CD4-positive, alpha-beta T cell treated with Interleukin-21 for 1 hour (primary cell): Measurements from ENCODE around the gene SPATC1L.
"Not testable (repeated sequence)": the region's sequence is repeated elsewhere in the genome, so short reads cannot be mapped to it uniquely, and the experiment has no call there.

Experiments
- DNase-seq: peaks from one replicate; pipeline ENCODE4 v3.0.0-alpha.2; 2020

The SPATC1L gene

GRCh38 chr21:46182548-46183336, 1.5 kb downstream of the SPATC1L start:
- DNase-seq, result no peak

- DNase-seq, result no peak
Observed at GRCh38 chr21:46181953-46182547, 2.2 kb downstream of the SPATC1L start.

- no peak for DNase-seq
Observed at GRCh38 chr21:46181436-46181835, 2.8 kb downstream of the SPATC1L start.

- no peak for DNase-seq
Observed at GRCh38 chr21:46180778-46181391, 3.4 kb downstream of the SPATC1L start.

GRCh38 chr21:46180079-46180722, 4.1 kb downstream of the SPATC1L start:
- no peak for DNase-seq

- DNase-seq, result no peak
Observed at GRCh38 chr21:46179708-46180078, 4.6 kb downstream of the SPATC1L start.

GRCh38 chr21:46178961-46179360, 5.3 kb downstream of the SPATC1L start:
- DNase-seq, result no peak

GRCh38 chr21:46176443-46177129, 7.7 kb downstream of the SPATC1L start:
- not testable (repeated sequence) for DNase-seq

GRCh38 chr21:46173573-46173972, 10.7 kb downstream of the SPATC1L start:
- no peak for DNase-seq

GRCh38 chr21:46172863-46173528, 11.3 kb downstream of the SPATC1L start:
- no peak for DNase-seq

GRCh38 chr21:46171996-46172862, 12.0 kb downstream of the SPATC1L start:
- DNase-seq, result no peak

GRCh38 chr21:46171585-46171984, 12.7 kb downstream of the SPATC1L start:
- DNase-seq, result no peak

- peak; percentile 63 for DNase-seq
Observed at GRCh38 chr21:46170436-46171193, 13.6 kb downstream of the SPATC1L start.

GRCh38 chr21:46168659-46169386, 15.4 kb downstream of the SPATC1L start:
- no peak for DNase-seq

GRCh38 chr21:46168238-46168637, 16.0 kb downstream of the SPATC1L start:
- no peak for DNase-seq

- no peak for DNase-seq
Observed at GRCh38 chr21:46165098-46165497, 19.2 kb downstream of the SPATC1L start.

- DNase-seq, result no peak
Observed at GRCh38 chr21:46163380-46163779, 20.9 kb downstream of the SPATC1L start.

GRCh38 chr21:46161633-46162592, 22.3 kb downstream of the SPATC1L start:
- no peak for DNase-seq
